Posterior vena cava (tissue), 2 donors: ENCODE data around the gene OR4C5. TPM values are rescaled to one million over a fixed set of nuclear protein-coding genes. Genes with fewer than 3 reads are reported as not detected.
"Not testable (repeated sequence)": the region's sequence is repeated elsewhere in the genome, so short reads cannot be mapped to it uniquely, and the experiment has no call there.

ENCODE experiments used
- DNase-seq: peaks from one replicate; pipeline ENCODE4 v3.0.0-alpha.2; 2020; ENCODE audit warnings: low spot score
- intact Hi-C, 2 donors: fragments of 100-400 bp; cut with DNase I; formaldehyde crosslinking; loops; one replicate each; pipeline versions ENCODE4 v1.14.1 to v1.14.2; 2022 to 2023
- long read RNA-seq, 2 donors: library from polyadenylated mRNA; unstranded; transcript quantifications; one replicate each; pipeline ENCODE4 v2.0.0, GENCODE V29; 2020 to 2021
- total RNA-seq, 2 donors: library from RNA; stranded (reverse); fragmentation: NEBNext Ultra II Directional; extraction: Animal tissue kit (Norgen Biotek cat#: 25700); gene quantifications; one replicate each; pipeline ENCODE4 v1.2.1, GENCODE V29; 2021
- donor health status: DM: yes; HTN: yes; CAD: no.
- donor health status: DM: yes; HTN: yes; CAD: no.

Gene OR4C5
- not detected for total RNA-seq
- long read RNA-seq, donor 1 = 0 reads
- long read RNA-seq, donor 2 = 0 reads

DNA sequence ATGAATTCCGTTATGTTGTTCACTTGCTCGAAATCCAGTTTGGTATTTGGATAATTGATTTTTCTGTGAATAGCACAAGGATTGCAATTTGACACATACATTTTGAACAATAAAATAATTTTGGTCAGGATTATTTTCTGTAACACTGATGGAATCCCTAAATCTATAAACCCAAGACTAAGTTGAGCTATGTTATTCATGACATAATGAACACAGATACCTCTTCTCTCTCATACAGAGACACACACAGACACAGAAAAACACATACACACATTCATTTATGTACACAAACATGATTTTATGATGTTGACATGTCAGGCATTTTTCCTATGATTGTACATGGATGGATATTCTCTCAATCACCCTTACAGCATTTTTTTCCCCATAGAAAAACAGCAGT, at the start of gene OR4C5:
OR4C5 (minus strand) TSS at position 101 of the 400 bp plus-strand sequence; CDS start at position 101, 0 bp downstream.
- no peak for DNase-seq
- intact Hi-C loops = no loop called here

DNA sequence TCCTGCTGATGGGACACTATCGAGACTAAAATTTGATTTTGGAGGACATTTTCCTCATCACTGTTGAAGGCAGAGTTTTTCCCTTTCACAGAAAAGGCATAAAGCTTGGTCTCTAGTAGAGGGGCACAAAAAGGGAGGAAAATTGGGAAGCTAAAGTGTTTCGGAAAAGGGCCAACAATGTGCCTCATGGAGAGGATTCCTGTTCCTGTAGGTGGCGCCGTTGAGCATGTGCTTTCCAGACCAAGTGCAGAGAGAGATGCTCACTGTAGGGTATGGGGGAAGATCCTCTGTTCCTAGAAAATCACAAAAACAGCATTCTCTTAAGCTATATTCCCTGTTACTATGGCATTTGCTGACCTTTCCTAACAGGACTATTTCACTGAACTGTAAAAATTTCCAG, 18.4 kb upstream of the OR4C5 start:
- intact Hi-C loops = loop anchor here in 1 of 2 donors (5.0 kb wide), 1 partner anchor 483 kb away; no protein-coding TSS in a partner anchor

DNA sequence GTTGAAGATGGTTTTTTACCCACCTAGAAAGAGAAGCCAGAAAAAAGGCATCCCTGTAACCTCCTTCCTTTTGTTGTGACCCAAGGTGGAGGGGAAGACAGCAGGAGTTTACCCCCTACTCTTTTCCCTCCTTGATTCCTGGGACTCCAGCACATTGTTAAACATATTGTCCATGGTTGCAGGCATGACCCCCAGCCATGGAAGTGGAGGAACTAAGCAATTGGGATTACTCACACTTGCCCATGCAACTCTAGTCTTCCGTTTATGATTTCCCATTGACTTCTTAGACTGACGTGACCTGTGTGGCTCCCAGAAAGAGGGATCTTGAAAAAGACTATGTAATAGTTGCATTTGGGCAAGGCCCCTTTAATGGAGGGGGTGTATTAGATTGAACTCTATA, 17.9 kb upstream of the OR4C5 start:
- intact Hi-C loops, DNase-seq: not testable (repeated sequence)

More for the DNA sequence above, 18.4 kb upstream of the OR4C5 start:
- DNase-seq = no peak

DNA sequence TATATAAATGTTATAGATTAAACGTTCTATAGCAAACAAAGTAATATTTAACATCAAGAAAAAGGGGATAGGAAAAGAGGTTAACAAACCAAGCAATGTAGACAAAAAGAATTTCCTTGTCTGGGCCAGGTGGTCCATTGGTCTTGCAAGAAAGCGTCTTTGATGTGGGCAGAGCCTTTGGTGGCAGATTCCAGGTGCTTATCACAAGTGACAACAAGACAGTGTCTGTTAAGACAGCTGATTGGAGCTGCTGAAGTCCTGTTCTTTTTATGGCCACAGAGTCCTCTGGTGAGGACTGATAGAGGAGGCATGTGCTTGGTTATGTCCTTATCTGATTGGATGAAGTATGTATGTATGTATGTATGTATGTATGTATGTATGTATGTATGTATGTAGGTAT, 5.0 kb downstream of the OR4C5 start:
- DNase-seq, intact Hi-C loops: not testable (repeated sequence)

DNA sequence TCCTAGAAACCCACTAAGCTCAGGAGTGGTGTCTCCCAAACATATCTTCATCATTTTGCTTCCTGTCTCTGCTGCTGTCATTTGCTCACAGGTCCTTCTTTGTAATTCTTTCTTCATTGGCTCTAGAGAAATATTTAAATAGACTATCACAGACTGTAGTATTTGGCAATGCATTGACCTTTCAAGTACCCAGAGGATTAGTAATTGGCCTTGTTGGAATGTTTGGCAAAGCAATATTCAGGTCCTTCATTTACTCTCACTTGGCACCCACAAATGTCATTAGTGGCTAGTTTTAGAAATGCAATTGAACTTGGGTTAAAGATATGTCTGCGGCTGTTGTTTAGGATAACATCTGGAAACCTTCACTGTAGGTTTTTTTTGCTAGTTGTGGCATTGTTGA, 11.6 kb downstream of the OR4C5 start:
- DNase-seq = no peak
- intact Hi-C loops = no loop called here

DNA sequence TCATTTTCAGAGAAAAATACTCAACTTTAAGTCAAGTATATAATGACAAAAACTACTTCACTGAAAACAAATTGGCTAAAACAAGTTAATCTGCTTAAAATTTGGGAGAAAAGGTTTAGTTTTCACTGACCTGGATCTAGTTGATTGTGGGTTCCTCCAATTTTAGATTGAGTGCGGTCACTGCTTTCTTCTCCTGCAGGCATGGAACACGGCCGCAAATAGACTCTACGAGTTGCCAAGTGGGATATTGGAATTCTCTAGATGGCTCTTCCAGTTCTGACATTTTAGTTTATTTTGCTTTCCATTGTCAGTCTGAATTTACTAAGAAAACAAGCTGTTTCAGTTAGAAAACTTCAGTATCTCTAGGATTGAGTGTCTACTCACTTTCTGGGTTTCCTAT, 12.3 kb downstream of the OR4C5 start:
- no peak for DNase-seq
- intact Hi-C loops = no loop called here

DNA sequence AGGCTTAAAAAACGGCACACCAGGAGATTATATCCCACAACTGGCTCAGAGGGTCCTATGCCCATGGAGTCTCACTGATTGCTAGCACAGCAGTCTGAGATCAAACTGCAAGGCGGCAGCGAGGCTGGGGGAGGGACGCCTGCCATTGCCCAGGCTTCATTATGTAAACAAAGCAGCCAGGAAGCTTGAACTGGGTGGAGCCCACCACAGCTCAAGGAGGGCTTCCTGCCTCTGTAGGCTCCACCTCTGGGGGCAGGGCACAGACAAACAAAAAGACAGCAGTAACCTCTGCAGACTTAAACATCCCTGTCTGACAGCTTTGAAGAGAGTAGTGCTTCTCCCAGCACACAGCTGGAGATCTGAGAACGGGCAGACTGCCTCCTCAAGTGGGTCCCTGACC, 20.0 kb downstream of the OR4C5 start:
- DNase-seq, intact Hi-C loops: not testable (repeated sequence)

DNA sequence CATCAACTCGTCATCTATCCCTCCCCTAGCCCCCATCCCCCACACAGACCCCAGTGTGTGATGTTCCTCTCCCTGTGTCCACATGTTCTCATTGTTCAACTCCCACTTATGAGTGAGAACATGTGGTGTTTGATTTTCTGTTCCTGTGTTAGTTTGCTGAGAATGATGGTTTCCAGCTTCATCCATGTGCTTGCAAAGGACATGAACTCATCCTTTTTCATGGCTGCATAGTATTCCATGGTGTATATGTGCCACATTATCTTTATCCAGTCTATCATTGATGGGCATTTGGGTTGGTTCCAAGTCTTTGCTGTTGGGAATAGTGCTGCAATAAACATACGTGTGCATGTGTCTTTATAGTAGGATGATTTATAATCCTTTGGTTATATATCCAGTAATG, 23.8 kb downstream of the OR4C5 start:
- intact Hi-C loops = not testable (repeated sequence)

DNA sequence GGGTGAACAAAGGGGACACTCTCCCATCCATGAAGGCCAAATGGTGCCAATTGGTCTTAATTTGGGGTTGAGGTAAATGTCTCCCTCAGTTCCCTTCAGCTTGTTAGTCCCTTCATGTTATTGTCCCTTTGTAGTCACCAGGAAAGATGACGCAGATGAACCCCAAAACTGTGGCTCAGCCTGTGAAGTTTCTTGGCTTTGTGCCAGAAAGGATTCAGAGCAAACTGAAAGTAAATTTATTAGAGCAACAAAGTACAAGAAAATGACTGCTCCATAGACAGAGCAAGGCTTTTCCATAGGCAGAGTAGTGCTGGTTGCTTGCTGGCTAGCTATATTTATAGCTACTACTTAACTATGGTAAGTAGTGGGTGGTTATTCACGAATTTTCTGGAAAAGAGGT, 24.8 kb downstream of the OR4C5 start:
- DNase-seq = no peak
- intact Hi-C loops = no loop called here

More for the DNA sequence above, 23.8 kb downstream of the OR4C5 start:
- DNase-seq = not testable (repeated sequence)

DNA sequence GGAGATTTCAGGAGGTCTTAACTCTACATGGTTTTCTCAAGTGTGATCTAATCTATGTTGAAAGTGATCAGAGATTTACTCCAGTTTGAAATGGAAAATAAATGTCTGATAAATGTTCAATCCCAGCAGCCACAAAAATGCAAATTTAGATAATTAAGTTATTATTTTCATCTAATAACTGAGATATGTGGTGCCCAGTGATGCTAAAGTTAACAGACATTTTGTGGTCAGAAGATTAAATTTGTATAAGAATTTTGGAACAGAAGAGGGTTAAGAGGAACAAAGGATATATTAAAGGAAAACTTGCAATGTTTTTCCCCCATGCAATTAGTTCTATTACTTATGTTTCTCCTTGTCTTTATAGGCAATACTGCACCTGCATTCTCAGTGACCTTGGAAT, 41.6 kb downstream of the OR4C5 start, which contains the start of gene OR4C3:
OR4C3 (plus strand) TSS at position 301 of the 400 bp plus-strand sequence. CDS start 102 bp downstream, outside the sequence.
- DNase-seq, intact Hi-C loops: not testable (repeated sequence)

DNA sequence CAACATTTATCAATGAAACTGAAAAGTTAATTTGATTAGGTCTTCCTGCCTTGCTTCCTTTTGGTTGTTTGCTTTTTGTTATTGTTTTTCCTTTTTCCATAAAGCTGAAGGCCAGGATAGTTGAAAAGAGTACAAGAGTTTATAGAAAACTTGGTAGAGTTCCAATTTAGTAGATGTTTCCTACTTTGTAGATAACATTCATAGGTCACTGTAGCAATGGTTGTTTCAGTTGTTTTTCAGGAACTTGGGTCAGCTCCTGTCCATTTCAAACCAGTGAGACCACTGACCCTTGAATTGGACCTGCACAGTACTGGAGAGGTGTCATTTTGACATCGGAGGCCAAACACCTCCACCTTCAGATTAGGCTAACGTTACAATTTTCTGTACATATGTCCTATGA, 46.5 kb downstream of the OR4C5 start:
- DNase-seq, intact Hi-C loops: not testable (repeated sequence)

Other genes with a start within 250 kb of the OR4C5 start
- not detected for gene OR4B1, start 149.7 kb downstream of the OR4C5 start, total RNA-seq
- gene OR4X2, start 121.4 kb downstream of the OR4C5 start, total RNA-seq = not detected
- not detected for gene OR4X1, start 102.6 kb downstream of the OR4C5 start, total RNA-seq
- not detected for gene OR4S1, start 60.2 kb downstream of the OR4C5 start, total RNA-seq
- gene OR4C3, start 41.5 kb downstream of the OR4C5 start, total RNA-seq = not detected
- not detected for gene OR4A47, start 122.3 kb upstream of the OR4C5 start, total RNA-seq